HG03442 (cell line): ENCODE results near the gene IDS.
"Not testable (repeated sequence)": the region's sequence is repeated elsewhere in the genome, so short reads cannot be mapped to it uniquely, and the experiment has no call there.

Experiments
- ATAC-seq: cut with Tn5 transposase; IDR thresholded peaks from one replicate; pipeline ENCODE4 v1.9.1; 2021; ENCODE audit warnings: mild to moderate bottlenecking, moderate library complexity; ENCODE audit not compliant: unreplicated experiment

IDS gene

DNA sequence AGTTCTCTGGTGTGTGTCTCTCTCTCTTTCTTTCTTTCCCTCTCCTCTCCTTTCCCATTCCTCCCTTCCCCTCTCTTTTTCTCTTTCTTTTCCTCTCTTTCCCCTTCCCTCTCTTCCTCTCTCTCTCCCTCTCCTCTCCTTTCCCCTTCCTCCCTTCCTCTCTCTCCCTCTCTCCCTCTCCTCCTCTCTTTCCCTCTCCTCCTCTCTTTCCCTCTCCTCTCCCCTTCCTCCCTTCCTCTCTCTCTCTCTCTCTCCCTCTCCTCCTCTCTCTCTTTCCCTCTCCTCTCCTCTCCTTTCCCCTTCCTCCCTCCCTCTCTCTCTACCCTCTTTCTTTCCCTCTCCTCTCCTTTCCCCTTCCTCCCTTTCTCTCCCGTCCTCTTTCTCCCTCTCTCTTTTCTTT, 23.3 kb upstream of the IDS start:
- no peak for ATAC-seq

DNA sequence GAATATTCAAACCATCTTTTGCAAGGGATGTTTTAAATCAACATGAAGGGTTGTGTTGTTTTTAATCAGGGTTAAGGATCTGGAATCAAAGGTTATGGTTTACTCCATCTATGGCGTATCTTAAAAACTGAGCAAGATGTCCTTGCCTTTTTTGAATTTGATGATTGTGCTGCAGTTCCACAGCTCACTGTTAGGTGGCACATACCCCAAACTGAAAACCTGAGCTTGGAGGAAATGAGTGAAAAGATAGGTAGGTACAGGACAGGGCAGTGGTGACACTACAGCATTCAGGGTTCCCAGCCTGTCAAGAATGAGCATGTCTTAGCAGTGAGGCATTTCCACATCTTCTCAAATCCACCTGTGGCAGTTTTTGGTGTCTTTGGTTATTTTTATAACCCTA, 22.6 kb upstream of the IDS start:
- ATAC-seq: no peak

DNA sequence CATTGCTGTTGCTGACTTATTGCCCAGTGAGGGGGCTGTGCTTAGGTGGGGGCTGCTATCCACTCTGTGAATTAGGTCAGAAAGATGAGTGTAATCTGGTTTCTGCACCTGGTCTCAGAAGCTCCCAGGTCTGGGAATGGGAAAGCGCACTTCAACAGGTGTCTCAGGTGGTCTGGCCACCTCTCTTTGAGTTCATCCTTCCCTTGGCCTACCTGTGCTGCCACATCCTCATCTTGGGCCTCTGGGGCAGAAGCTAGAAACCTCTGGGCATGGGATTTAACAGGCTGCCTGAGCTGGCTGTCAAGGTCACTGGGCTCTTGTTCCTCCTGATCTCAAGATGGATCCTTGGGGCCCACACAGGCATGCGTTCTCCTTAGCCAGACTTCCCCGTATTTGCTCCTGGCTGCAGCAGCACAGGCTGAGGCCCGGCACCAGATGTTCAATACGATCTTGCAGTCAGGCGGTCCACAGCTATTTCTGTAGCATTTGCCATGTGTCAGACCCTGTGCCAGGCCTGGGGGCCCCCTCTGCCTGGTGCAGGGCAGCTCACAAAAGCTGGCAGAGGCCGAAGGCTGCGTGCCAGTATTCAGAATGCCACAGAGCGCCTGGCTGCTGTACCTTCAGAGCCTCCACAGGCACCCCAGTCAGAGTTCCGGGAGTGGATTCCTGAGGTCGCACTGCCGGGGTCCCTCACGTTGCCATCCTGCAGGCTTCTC, 21.4 kb upstream of the IDS start:
- ATAC-seq: not testable (repeated sequence)

DNA sequence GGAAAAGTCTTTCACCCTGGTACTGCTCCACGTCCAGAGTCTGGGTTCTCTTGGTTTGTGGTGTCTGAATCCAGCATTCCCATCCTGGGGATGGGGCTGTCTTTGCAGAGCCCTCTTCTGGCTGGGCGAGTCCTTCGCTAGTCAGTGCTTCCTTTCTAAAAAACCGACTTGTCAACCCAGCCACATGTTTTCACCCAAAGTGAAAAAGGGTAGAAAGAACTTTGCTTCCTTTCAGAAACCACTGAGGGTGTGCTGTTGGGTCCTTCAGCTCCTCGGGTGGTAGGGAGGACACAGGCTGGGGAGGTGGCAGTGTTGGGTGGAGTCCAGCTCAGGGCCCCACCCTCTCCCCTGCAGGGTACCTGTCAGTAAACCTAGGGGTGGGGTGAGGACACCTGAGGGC, 20.8 kb upstream of the IDS start:
- peak; percentile 33 for ATAC-seq

DNA sequence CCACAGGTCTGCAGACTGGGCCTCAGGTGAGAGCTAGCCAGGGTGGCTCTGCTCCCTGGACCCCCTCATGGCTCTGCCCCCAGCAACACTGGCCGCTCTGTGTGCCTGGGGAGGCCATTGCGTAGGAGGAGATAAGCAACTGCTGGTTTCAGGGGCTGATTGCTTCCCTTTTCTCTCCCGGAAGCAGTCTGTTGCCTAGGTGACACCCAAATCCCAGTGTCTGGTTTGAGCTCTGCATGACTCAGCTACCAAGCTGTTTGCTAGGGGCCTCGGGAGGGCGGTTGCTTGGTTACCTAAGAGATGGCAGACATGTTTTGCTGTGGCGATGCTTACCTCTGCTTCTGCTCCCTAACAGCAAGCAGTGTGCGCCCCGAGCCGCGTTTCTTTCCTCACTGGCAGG, 20.3 kb upstream of the IDS start:
- peak; percentile 96 for ATAC-seq

DNA sequence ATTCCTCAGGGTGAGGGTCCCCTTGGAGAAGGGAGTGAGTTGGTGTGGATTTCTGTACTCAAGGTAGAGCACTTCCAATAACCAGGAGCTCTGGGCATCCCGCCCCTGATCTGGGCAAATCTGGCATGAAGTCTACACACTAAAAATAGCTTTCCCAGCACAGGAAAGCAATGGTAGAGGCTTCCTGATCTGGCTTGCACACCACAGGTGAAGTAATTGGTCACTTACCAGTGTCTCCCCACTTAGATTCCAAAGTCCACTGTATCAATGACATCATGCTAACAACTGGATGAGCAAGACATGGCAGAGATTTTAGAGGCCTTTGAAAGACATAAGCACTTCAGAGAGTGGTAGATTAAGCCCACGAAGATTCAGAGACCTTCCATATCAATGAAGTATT, 17.8 kb upstream of the IDS start:
- no peak for ATAC-seq

DNA sequence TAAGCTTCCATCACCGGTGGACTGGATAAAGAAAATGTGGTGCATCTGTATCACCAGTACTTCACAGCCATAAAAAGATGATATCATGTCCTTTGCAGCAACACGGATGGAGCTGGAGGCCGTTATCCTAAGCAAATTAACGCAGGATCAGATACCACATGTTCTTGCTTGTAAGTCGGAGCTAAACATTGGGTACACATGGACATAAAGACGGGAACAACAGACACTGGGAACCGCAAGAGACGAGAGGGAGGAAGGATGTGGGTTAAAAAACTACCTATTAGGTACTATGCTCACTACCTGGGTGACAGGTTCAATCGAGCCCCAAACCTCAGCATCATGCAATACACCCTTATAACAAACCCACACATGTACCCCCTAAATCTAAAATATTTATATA, 16.3 kb upstream of the IDS start:
- ATAC-seq: no peak

DNA sequence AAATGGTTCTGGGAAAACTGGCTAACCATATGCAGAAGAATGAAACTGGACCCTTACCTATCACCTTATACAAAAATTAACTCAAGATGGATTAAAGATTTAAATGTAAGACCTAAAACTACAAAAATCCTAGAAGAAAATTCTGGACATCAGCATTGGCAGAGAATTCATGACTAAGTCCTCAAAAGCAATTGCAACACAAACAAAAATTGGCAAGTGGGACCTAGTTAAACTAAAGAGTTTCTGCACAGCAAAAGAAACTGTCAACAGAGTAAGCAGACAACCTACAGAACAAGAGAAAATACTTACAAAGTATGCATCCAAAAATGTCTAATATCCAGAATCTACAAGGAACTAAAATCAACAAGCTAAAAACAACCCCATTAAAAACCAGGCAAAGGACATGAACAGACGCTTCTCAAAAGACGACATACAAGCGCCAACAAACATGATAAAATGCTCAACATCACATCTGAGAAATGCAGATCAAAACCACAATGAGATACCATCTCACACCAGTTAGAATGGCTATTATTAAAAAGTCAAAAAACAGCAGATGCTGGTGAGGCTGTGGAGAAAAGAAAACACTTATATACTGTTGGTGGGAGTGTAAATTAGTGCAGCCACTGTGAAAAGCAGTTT, 15.7 kb upstream of the IDS start:
- not testable (repeated sequence) for ATAC-seq

DNA sequence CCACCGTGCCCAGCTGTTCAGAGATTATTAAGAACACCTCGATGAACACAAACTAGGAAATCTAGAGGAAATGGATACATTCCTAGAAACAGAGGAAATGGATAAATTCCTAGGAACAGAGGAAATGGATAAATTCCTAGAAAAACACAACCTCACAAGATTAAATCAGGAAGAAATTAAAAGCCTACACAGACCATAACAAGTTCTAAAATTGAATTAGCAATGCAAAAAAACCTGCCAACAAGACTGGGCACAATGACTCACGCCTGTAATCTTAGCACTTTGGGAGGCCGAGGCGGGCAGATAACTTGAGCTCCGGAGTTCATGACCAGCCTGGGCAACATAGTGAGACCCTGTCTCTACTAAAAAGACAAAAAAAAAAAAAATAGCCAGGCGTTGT, 13.1 kb upstream of the IDS start:
- ATAC-seq: no peak

DNA sequence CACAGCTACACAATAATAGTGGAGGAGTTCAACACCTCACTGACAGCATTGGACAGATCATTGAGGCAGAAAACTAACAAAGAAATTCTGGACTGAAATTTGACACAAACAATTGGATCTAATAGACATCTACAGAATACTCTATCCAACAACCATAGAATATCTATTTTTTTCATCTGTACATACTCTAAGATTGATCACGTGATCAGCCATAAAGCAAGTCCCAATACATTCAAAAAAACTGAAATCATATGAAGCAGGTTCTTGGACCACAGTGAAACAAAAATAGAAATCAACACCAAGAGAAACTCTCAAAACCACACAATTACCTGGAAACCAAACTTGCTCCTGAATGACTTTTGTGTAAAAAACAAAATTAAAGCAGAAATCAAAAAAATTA, 12.2 kb upstream of the IDS start:
- no peak for ATAC-seq

DNA sequence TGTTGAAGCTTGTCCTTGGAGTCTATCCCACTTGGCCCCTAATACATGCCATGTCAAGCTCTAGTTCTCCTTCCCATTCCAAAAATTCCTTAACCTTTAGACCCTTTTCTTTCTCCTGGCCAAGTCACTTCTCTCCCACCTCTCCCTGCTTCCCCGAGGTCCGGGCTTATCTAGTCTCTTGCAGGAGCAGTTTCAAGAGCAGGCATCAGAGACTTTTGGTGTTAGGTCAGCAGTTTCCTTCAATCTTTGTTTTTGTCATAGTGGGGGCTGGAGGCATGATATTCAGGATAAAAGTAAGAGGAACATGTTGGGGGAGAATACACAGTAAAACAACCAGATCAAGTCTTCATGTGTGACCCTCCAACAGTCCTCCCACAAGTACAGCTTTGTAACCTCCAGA, 11.5 kb upstream of the IDS start:
- no peak for ATAC-seq

DNA sequence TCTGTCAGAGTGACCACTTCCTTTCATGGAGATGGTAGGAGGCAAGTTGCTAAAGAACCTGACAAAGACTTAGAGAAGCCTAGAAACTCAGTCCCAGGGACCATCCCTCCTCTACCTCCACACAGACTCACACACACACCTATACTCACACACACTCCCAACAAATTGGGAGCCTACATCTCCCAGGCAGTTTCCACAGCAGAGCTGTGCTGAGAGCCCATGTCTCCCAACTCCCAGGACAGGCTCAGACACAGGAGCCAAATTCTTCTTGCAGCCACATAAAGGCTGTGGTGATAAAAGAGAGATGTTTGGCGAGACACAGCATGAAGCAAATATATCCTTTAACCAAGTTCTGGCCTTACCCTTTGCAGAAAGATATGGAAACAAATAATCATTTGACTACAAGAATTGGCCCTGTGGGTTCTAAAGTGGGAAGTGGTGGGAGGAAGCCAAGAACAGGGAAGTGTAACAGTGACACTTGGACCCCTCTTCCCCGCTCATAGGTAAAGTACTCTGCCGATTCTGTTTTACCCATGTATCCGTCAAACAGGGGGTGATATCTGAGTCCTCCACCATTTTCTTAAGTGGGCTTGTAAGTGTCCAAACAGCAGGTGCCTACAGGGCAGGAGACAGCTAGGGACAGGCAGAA, 11.0 kb upstream of the IDS start:
- ATAC-seq: no peak

DNA sequence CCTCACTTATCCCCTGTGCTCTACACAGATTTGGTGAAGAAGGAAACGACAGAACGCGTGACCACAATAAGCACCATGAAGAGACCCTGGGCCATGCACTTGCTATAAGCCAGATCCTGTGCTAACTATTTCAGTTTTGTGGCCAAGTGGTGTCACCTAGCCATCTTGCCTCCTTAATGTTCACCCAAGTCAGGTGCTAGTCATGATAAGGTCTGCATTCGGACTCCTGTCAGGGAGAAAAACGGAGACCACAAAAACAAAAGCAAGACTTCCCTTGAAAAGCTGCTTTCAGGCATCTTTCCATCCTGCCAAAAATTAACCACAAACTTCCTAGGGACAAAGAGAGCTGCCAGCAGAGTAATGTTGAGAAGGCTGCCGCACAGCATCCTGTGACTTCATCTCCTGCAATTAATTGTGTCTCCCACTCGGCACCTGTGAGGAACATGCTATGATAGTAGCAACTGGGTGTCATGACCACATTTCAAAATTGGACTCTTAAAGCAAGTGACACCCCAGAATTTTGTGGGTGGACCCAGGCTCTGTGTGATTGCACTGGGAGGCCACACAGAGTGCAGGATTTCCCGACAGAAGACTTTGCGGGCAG, 8.8 kb upstream of the IDS start:
- ATAC-seq: no peak

DNA sequence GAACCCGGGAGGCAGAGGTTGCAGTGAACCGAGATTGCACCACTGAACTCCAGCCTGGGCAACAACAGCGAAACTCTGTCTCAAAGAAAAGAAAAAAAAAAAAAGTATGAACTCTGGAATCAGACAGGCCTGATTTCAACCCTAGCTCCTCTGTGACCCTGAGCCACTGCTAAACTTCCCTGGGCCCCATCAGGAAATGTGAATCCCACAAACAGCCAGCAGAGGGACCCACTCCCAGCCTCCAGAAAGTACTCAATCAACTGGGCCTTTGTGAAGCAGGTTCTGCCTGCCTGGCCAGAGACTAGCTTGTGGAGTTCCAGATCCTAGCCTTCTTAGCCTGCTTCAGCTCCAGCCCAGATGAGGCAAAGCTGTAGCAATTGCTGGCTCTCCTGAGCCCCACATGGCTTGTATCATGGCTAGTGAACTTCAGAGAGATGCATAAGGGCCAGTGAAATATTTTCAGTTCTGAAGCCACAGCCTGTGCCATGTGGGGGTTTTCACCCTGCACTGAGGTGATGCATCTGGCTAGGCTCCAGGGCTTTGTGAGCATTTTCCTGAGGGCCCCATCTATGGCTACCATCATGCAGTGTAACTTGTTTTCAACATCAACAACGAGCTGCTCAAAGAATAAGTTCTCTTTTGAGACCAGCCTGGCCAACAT, 7.2 kb upstream of the IDS start:
- peak; percentile 84 for ATAC-seq

DNA sequence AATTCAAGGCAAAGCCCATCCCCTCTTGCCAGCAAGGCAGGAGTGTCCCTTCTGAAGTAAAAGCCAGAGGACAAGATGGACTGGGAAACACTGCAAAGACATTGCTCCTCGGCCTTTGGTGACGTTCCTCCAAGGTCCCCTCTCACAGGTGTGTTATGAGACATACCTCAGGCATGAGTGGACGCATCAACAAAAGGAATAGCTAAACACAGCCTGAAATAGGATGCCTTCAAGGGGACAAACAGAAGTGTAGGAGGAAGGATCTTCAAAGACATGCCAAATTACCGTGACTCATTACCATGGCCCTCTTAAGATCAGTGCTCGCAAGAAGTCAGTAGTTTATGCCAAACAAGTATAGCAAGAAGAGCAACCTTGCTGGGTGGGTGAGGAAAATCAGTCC, 6.0 kb upstream of the IDS start:
- ATAC-seq: no peak

DNA sequence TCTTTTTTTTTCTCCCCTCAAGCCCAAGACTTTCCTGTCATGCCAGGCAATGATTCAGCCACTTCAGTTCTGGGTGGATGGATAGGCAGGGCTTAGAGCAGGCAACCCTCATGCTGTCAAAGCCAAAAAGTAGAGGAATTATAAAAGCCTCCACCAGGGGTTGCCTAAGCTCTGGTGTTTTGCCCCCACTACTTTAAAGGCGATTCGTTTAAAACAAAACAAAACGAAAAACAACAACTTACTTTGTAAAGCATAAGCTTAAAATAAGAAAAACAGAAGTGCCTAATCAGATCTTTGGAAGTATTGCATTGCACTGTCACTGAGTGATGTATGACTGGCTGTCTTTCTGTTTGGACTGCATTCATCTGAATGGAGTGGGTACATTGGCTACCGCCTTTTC, 5.3 kb upstream of the IDS start:
- ATAC-seq: no peak

DNA sequence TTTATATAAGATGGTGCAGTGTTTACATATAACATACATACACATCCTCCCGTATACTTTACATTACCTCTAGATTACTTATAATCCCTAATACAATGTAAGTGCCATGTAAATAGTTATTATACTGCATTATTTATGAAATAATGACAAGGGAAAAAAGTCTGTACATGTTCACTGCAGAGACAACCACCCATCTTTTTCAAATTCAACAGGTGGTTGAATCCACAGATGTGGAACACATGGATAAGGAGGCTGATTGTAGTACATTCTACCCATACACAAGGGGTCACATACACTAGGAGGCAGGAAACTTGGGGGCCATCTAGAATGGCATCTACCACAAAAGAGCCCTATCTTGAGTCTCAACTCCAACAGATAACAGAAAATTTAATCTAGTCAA, 3.4 kb upstream of the IDS start:
- ATAC-seq: no peak

DNA sequence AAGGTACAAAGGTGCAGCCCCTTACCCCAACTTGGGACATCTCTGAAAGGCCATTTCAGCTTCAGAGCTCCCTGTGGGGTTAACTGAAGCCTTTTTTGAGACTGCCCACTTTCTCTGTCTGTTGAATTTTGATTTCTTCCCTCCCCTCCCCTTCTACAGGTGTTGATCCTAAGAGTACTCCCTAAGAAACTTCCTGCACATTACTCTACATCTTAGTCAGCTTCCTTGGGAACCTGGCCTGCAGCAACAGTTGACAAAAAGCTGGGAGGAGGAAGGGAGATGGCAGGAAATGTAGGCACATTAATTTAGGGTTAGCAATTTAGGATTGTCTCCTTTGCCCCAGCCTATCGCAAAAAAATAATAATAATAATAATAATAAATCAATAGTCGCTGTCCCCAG, 1.2 kb upstream of the IDS start:
- no peak for ATAC-seq

DNA sequence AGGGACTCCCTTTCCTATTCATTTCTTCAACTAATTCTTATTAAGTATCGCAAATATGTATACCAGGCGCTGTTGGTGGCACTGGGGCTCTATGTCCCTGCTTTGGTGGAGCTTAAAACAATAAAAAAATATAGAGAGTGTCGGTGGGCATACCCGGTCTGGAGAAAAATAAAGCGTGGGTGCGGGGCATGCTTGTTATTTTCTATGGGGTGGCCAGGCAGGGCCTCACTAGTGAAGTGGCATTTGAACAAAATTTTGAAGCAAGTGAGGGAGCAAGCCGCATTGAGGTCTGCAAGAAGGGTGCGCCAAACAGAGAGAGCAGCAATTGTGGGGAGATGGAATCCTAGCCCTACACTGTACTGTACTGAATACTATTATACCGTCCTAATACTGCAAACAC, 565 bp upstream of the IDS start:
- ATAC-seq: no peak

DNA sequence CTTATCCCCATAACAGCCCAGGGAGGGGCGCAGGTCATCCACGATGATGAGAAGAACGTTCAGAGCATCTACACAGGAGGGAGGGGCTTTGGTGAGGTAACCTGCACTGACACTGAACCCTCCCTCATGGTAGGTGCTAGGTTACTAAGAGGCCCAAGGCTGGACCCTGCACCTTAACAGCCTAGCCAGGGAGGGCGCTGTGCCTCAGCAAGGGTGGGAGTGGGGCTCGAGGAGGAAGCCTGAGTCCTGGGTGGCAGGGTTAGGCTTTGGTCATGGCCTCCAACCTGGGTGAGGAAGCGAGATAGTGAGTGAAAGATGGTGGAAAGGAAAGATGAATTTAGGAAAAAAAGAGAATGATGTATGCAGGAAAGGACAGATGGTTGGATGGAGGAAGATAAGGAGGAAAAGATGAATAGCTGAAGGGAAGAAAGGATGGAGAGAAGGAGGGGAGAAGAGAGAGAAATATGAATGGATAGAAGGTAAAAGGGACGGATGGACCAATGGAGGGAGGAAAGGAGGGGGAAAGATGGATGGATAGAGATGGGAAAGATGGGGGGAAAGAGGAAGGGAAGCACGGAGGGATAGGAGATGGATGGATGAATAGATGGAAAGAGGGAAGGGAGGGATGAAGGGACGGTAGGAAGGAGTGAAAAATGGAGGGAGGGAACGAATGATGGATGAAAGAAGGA, 736 bp downstream of the IDS start:
- ATAC-seq: peak; percentile 51

DNA sequence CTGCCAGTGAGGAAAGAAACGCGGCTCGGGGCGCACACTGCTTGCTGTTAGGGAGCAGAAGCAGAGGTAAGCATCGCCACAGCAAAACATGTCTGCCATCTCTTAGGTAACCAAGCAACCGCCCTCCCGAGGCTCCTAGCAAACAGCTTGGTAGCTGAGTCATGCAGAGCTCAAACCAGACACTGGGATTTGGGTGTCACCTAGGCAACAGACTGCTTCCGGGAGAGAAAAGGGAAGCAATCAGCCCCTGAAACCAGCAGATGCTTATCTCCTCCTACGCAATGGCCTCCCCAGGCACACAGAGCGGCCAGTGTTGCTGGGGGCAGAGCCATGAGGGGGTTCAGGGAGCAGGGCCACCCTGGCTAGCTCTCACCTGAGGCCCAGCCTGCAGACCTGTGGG, 1.7 kb downstream of the IDS start:
- ATAC-seq: peak; percentile 72
